HepG2 (cell line): Measurements from ENCODE around the gene ADI1. TPM values are rescaled to one million over a fixed set of nuclear protein-coding genes. Genes with fewer than 3 reads are reported as not detected.

Experiments
- CAMTA2 ChIP-seq: sonication (generic); formaldehyde crosslinking; IDR thresholded peaks from 2 replicates; pipeline ENCODE4 v1.4.0; 2020; ENCODE audit warnings: mild to moderate bottlenecking, missing genetic modification reagents, borderline replicate concordance
- ETV6 ChIP-seq: sonication (generic); formaldehyde crosslinking; conservative IDR thresholded peaks from 2 replicates; pipeline ENCODE4 v1.4.0; 2020; ENCODE audit warnings: missing genetic modification reagents
- FOXK1 ChIP-seq: sonication (generic); formaldehyde crosslinking; IDR thresholded peaks from 2 replicates; pipeline ENCODE4 v1.4.0; 2020; ENCODE audit warnings: low read depth, missing genetic modification reagents, borderline replicate concordance
- FUBP1 ChIP-seq: sonication (generic); formaldehyde crosslinking; IDR thresholded peaks from 2 replicates; pipeline ENCODE4 v1.5.1; 2020; ENCODE audit warnings: missing genetic modification reagents, mild to moderate bottlenecking, borderline replicate concordance
- HBP1 ChIP-seq: IDR thresholded peaks from 2 replicates; pipeline ENCODE4 v1.6.1; 2016; ENCODE audit warnings: low read depth, control low read depth
- HIC2 ChIP-seq: sonication (generic); formaldehyde crosslinking; IDR thresholded peaks from 2 replicates; pipeline ENCODE4 v1.9.0; 2022; ENCODE audit warnings: low read depth, missing genetic modification reagents
- ISL2 ChIP-seq: sonication (generic); formaldehyde crosslinking; IDR thresholded peaks from 2 replicates; pipeline ENCODE4 v1.5.0; 2020; ENCODE audit warnings: missing genetic modification reagents
- KLF11 ChIP-seq: IDR thresholded peaks from 2 replicates; pipeline ENCODE4 v1.6.1; 2016; ENCODE audit warnings: missing compliant biosample characterization
- KLF16 ChIP-seq, 2 experiments: sonication (generic) in 1 of 2; formaldehyde crosslinking in 1 of 2; IDR thresholded peaks; 2 replicates each; pipeline versions ENCODE4 v1.6.1 to v1.8.0; 2016 to 2023; ENCODE audit warnings: missing genetic modification reagents in 2 of 2, missing compliant biosample characterization in 1 of 2
- NAIF1 ChIP-seq: sonication (generic); formaldehyde crosslinking; IDR thresholded peaks from 2 replicates; pipeline ENCODE4 v1.5.0; 2020; ENCODE audit warnings: mild to moderate bottlenecking, missing genetic modification reagents, borderline replicate concordance
- NFKBIZ ChIP-seq: IDR thresholded peaks from 2 replicates; pipeline ENCODE4 v1.6.1; 2018; ENCODE audit warnings: missing genetic modification reagents, missing compliant biosample characterization
- NR2C2 ChIP-seq: sonication (generic); formaldehyde crosslinking; IDR thresholded peaks from 2 replicates; pipeline ENCODE4 v1.4.0; 2020; ENCODE audit warnings: missing genetic modification reagents, mild to moderate bottlenecking, moderate library complexity, borderline replicate concordance
- NR2F1 ChIP-seq, 2 experiments: fragments of 450-650 bp in 1 of 2; formaldehyde crosslinking in 1 of 2; IDR thresholded peaks; 2 replicates each; pipeline versions ENCODE4 v1.5.0 to v1.6.1; 2016 to 2020; ENCODE audit warnings: mild to moderate bottlenecking in 1 of 2, missing compliant biosample characterization in 1 of 2, missing genetic modification reagents in 1 of 2, moderate library complexity in 1 of 2
- PHF21A ChIP-seq: sonication (generic); formaldehyde crosslinking; IDR thresholded peaks from 2 replicates; pipeline ENCODE4 v1.5.0; 2020; ENCODE audit warnings: mild to moderate bottlenecking, missing genetic modification reagents
- POGZ ChIP-seq: sonication (generic); formaldehyde crosslinking; IDR thresholded peaks from 2 replicates; pipeline ENCODE4 v1.4.0; 2020; ENCODE audit warnings: mild to moderate bottlenecking, missing genetic modification reagents
- SATB2 ChIP-seq: sonication (generic); formaldehyde crosslinking; IDR thresholded peaks from 2 replicates; pipeline ENCODE4 v1.5.0; 2020; ENCODE audit warnings: missing genetic modification reagents
- ZHX1 ChIP-seq: sonication (generic); formaldehyde crosslinking; IDR thresholded peaks from 2 replicates; pipeline ENCODE4 v1.8.1; 2022; ENCODE audit warnings: low read depth, mild to moderate bottlenecking, missing genetic modification reagents
- ZNF160 ChIP-seq: sonication (generic); formaldehyde crosslinking; IDR thresholded peaks from 2 replicates; pipeline ENCODE4 v1.8.0; 2022; ENCODE audit warnings: mild to moderate bottlenecking, inconsistent platforms, missing genetic modification reagents
- ZNF572 ChIP-seq: sonication (generic); formaldehyde crosslinking; IDR thresholded peaks from 2 replicates; pipeline ENCODE4 v1.5.1; 2020; ENCODE audit warnings: mild to moderate bottlenecking, missing genetic modification reagents
- ZNF713 ChIP-seq: sonication (generic); formaldehyde crosslinking; IDR thresholded peaks from 2 replicates; pipeline ENCODE4 v1.4.0; 2020; ENCODE audit warnings: mild to moderate bottlenecking, missing genetic modification reagents
- ZNF792 ChIP-seq: IDR thresholded peaks from 2 replicates; pipeline ENCODE4 v1.6.1; 2016
- ZZZ3 ChIP-seq: sonication (generic); formaldehyde crosslinking; IDR thresholded peaks from 2 replicates; pipeline ENCODE4 v1.4.0; 2020; ENCODE audit warnings: missing genetic modification reagents, mild to moderate bottlenecking, borderline replicate concordance
- polyA plus RNA-seq, 8 experiments: library from polyadenylated mRNA; depleted of rRNA in 3 of 8; stranded (reverse) in 7 of 8; unstranded in 1 of 8; fragments of >200 nt; fragmentation: Illumina TruSeq in 4 of 8; extraction: Trizol in 4 of 8; gene quantifications; 2 replicates each; pipeline versions ENCODE4 v1.2.1 to v1.2.3, GENCODE V29; 2011 to 2016; ENCODE audit warnings: low read depth in 4 of 8, missing spikeins in 1 of 8, mixed read lengths in 1 of 8; ENCODE audit not compliant: insufficient read depth in 1 of 8
- total RNA-seq, 5 experiments: library from RNA; depleted of rRNA; stranded (reverse); fragments of >200 nt; fragmentation: Illumina TruSeq; extraction: Trizol; gene quantifications; 2 replicates each; pipeline ENCODE4 v1.2.3, GENCODE V29; 2016; ENCODE audit warnings: low read depth in 1 of 5

Gene ADI1
- total and polyA plus RNA-seq, 2 of the 13 experiments (the other 11 are each of a cell fraction or from before 2014, with no cell fraction given), result 28.7 to 123 TPM

GRCh38 chr2:3492951-3493614 is 26.2 kb downstream of the ADI1 start (continued):
- TF ChIP-seq FUBP1 (CRISPR knock-in tag) (peak; percentile 53; the same call in 1 of the 2 replicates), ISL2 (CRISPR knock-in tag) (peak; percentile 49; the same call in 1 of the 2 replicates), KLF11 (no peak), HBP1 (peak; percentile 68; the same call in 1 of the 2 replicates), CAMTA2 (CRISPR knock-in tag) (0 out of 2 replicates have a peak, but pooled peaks have one; percentile 60), NR2C2 (peak; percentile 72), PHF21A (CRISPR knock-in tag) (peak; percentile 66), FOXK1 (CRISPR knock-in tag) (peak; percentile 31; the same call in 1 of the 2 replicates), ETV6 (CRISPR knock-in tag) (no peak; the same call in 1 of the 2 replicates), ZNF160 (peak; percentile 7; the same call in 1 of the 2 replicates), ZZZ3 (CRISPR knock-in tag) (no peak), NR2F1 (CRISPR knock-in tag; IDR thresholded peaks at IDR 0.05) (peak in 1 of 2 experiments; percentile 28; a peak in 1 of 4 replicates), NFKBIZ (CRISPR knock-in tag) (no peak), NAIF1 (CRISPR knock-in tag) (no peak), ZNF713 (0 out of 2 replicates have a peak, but pooled peaks have one; percentile 48), POGZ (CRISPR knock-in tag) (0 out of 2 replicates have a peak, but pooled peaks have one; percentile 48), ZNF572 (CRISPR knock-in tag) (no peak), HIC2 (CRISPR knock-in tag) (peak; percentile 68), ZNF792 (CRISPR knock-in tag) (peak; percentile 39; the same call in 1 of the 2 replicates), SATB2 (0 out of 2 replicates have a peak, but pooled peaks have one; percentile 24), KLF16 (CRISPR knock-in tag; IDR thresholded peaks at IDR 0.05) (peak in 1 of 2 experiments; percentile 18; a peak in 1 of 4 replicates), ZHX1 (CRISPR knock-in tag) (peak; percentile 55; the same call in 1 of the 2 replicates)
